Measurements from ENCODE around the gene MTFR1L. TPM values are rescaled to one million over a fixed set of nuclear protein-coding genes. Genes with fewer than 3 reads are reported as not detected.

The MTFR1L gene
- total and polyA plus RNA-seq, 2 donors (not counting 1 experiment from before 2014, with no cell fraction given), result 38.3 to 56.0 TPM

- H3K4me2 ChIP-seq (ENCODE audit: extremely low read depth, insufficient read depth, low read length), result no peak overlapping the region
Observed at GRCh38 chr1:25771221-25772114, 48.3 kb upstream of the MTFR1L start.

GRCh38 chr1:25772164-25772563, 47.6 kb upstream of the MTFR1L start:
- Histone ChIP-seq H3K27ac (ENCODE audit: insufficient read depth, low read length) (no peak overlapping the region), H3K36me3 (ENCODE audit: control insufficient read depth, insufficient read depth, low read length) (no peaks in the 10 kb centered on the region), H3K4me2 (ENCODE audit: extremely low read depth, insufficient read depth, low read length) (no peak overlapping the region), H3K27me3 (ENCODE audit: control insufficient read depth, insufficient read depth, low read length) (no peaks in the 10 kb centered on the region), H2AFZ (ENCODE audit: low read length) (no peak overlapping the region), H3K4me1 (ENCODE audit: control insufficient read depth, extremely low read depth, insufficient read depth, low read length) (no peaks in the 10 kb centered on the region), H3K79me2 (ENCODE audit: control insufficient read depth, insufficient read depth, low read length) (no peaks in the 10 kb centered on the region), H3K4me3 (replicated peaks in 1 of 4; ENCODE audit: control extremely low read depth in 1 of 4, insufficient read depth in 1 of 4, low read depth in 3 of 4, low read length in 4 of 4) (no peak overlapping the region), H4K20me1 (ENCODE audit: control insufficient read depth, extremely low read depth, insufficient read depth, low read length) (no peaks in the 10 kb centered on the region), H3K9me3 (ENCODE audit: control insufficient read depth, insufficient read depth, low read depth, low read length) (no peaks in the 10 kb centered on the region), H3K9ac (ENCODE audit: insufficient read depth, low read length) (no peak overlapping the region)
- TF ChIP-seq EZH2 (IDR thresholded peaks at IDR 0.05; ENCODE audit: low read length, missing control alignments) (no peak), CTCF (conservative IDR thresholded peaks at IDR 0.05 in 1 of 2, IDR thresholded peaks at IDR 0.05 in 1 of 2; ENCODE audit: low read depth in 1 of 2, low read length in 2 of 2) (no peak)
- no peak for DNase-seq (ENCODE audit: low read depth in 2 of 2)

More at GRCh38 chr1:25771221-25772114, 48.3 kb upstream of the MTFR1L start:
- no peak overlapping the region for H3K9ac ChIP-seq (ENCODE audit: insufficient read depth, low read length)
- H3K27ac ChIP-seq (ENCODE audit: insufficient read depth, low read length), result no peak overlapping the region
- H3K79me2 ChIP-seq (ENCODE audit: control insufficient read depth, insufficient read depth, low read length), result no peaks in the 10 kb centered on the region
- no peaks in the 10 kb centered on the region for H3K36me3 ChIP-seq (ENCODE audit: control insufficient read depth, insufficient read depth, low read length)
- TF ChIP-seq EZH2 (IDR thresholded peaks at IDR 0.05; ENCODE audit: low read length, missing control alignments), result no peak
- TF ChIP-seq CTCF (conservative IDR thresholded peaks at IDR 0.05 in 1 of 2, IDR thresholded peaks at IDR 0.05 in 1 of 2; ENCODE audit: low read depth in 1 of 2, low read length in 2 of 2), result no peak
- no peak overlapping the region for H2AFZ ChIP-seq (ENCODE audit: low read length)
- no peaks in the 10 kb centered on the region for H3K9me3 ChIP-seq (ENCODE audit: control insufficient read depth, insufficient read depth, low read depth, low read length)
- DNase-seq (ENCODE audit: low read depth in 2 of 2), result peak in 1 of 2 donors; percentile 50
- no peak overlapping the region for H3K4me3 ChIP-seq (replicated peaks in 1 of 4; ENCODE audit: control extremely low read depth in 1 of 4, insufficient read depth in 1 of 4, low read depth in 3 of 4, low read length in 4 of 4)
- no peaks in the 10 kb centered on the region for H3K27me3 ChIP-seq (ENCODE audit: control insufficient read depth, insufficient read depth, low read length)
- H3K4me1 ChIP-seq (ENCODE audit: control insufficient read depth, extremely low read depth, insufficient read depth, low read length), result no peaks in the 10 kb centered on the region
- no peaks in the 10 kb centered on the region for H4K20me1 ChIP-seq (ENCODE audit: control insufficient read depth, extremely low read depth, insufficient read depth, low read length)

- Histone ChIP-seq H2AFZ (ENCODE audit: low read length) (no peak overlapping the region), H3K27me3 (ENCODE audit: control insufficient read depth, insufficient read depth, low read length) (no peaks in the 10 kb centered on the region), H3K4me1 (ENCODE audit: control insufficient read depth, extremely low read depth, insufficient read depth, low read length) (no peaks in the 10 kb centered on the region), H3K9me3 (ENCODE audit: control insufficient read depth, insufficient read depth, low read depth, low read length) (no peaks in the 10 kb centered on the region), H3K4me3 (replicated peaks in 1 of 4; ENCODE audit: control extremely low read depth in 1 of 4, insufficient read depth in 1 of 4, low read depth in 3 of 4, low read length in 4 of 4) (no peak overlapping the region), H3K36me3 (ENCODE audit: control insufficient read depth, insufficient read depth, low read length) (no peaks in the 10 kb centered on the region), H4K20me1 (ENCODE audit: control insufficient read depth, extremely low read depth, insufficient read depth, low read length) (no peaks in the 10 kb centered on the region), H3K4me2 (ENCODE audit: extremely low read depth, insufficient read depth, low read length) (no peak overlapping the region), H3K9ac (ENCODE audit: insufficient read depth, low read length) (no peak overlapping the region), H3K27ac (ENCODE audit: insufficient read depth, low read length) (no peak overlapping the region), H3K79me2 (ENCODE audit: control insufficient read depth, insufficient read depth, low read length) (no peaks in the 10 kb centered on the region)
- TF ChIP-seq CTCF (conservative IDR thresholded peaks at IDR 0.05 in 1 of 2, IDR thresholded peaks at IDR 0.05 in 1 of 2; ENCODE audit: low read depth in 1 of 2, low read length in 2 of 2), result no peak
- DNase-seq (ENCODE audit: low read depth in 2 of 2), result no peak
Observed at GRCh38 chr1:25772692-25773245, 47.0 kb upstream of the MTFR1L start.
